ENCODE results near the gene GMDS. TPM values are rescaled to one million over a fixed set of nuclear protein-coding genes. Genes with fewer than 3 reads are reported as not detected.

The GMDS gene
- total RNA-seq, 2 donors from 2014 or later = 18.2 to 20.5 TPM

DNA sequence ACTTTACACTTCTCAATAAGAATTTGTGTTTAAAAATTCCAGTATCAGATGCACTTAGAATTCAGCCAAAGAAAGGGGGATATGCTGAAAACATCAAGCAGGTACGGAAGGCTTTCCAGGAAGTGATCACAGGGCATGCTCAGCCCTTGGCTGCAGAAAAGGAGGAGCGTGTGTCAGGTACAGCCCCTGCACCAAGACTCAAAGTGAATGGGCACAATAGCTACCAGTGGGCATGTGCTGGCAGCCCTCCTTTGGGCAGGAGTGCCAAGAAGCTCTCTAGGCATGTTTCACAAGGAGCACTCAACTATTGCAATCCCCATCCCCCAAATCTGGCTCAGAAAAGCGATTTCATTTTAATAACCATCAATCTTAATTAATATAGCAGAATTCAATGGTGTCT lies 298.8 kb downstream of the GMDS start:
- Mint-ChIP-seq H3K4me1 (peaks cover 2% of the 10 kb centered on the region), H3K27me3 (no peaks in the 10 kb centered on the region), H3K36me3 (ENCODE audit: low read depth) (peaks cover 10% of the 10 kb centered on the region), H3K4me3 (no peak overlapping the region), H3K27ac (no peak overlapping the region)
- DNase-seq (no peak), ATAC-seq (no peak)
- H3K9me3 ChIP-seq (ENCODE audit: control insufficient read depth, low read length, poor library complexity, severe bottlenecking) = no peaks in the 10 kb centered on the region

DNA sequence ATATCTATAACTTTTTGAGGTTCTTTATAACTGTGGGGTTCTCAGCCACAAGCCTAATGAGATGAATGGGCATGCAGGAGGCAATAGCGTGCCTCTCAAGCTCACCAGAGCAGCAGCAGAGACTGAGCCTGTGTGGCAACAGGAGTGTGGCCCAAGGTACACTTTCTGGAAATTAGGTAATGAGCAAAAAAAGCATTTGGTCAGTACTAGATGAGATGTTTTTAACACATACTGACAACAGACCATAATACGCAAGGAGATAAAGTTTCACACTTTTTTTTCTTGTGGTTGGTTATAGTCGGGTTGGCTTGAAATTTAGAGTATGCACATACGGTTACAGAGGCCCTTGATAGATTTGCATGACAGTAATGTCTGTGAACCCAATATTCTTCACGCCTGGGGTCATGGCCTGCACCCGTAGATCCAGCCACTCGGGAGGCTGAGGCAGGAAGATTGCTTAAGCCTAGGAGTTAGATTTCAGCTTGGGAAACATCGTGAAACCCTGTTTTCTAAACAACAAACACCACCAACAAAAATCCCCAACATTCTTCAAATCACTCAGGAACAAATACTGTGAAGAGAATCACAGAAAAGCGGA lies 300.1 kb downstream of the GMDS start:
- no peak overlapping the region for H3K27ac Mint-ChIP-seq
- H3K27me3 Mint-ChIP-seq = no peaks in the 10 kb centered on the region
- no peak for ATAC-seq
- no peaks in the 10 kb centered on the region for H3K4me1 Mint-ChIP-seq
- no peak for DNase-seq
- no peaks in the 10 kb centered on the region for H3K9me3 ChIP-seq (ENCODE audit: control insufficient read depth, low read length, poor library complexity, severe bottlenecking)
- no peak overlapping the region for H3K4me3 Mint-ChIP-seq
- H3K36me3 Mint-ChIP-seq (ENCODE audit: low read depth) = peaks cover 10% of the 10 kb centered on the region

DNA sequence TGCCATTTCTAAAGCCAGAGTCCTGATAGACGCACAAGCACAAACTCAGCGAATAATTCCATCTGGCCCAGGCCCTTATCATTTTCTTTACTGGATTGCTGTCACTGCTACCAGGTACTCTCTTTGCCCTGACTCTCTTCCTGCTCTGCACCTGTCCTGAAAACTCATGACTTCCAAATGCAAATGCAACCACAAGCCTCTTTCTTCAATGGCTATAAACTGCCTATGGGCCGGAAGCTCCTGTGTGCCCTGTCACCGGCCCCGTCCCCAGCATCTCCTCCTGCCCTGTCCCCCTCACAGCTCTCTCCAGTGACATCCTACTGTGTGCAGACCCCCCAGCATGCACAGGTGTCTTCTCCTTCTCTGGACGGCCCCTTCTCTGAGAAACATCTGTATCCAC lies 302.6 kb downstream of the GMDS start:
- Mint-ChIP-seq H3K4me1 (no peaks in the 10 kb centered on the region), H3K27me3 (no peaks in the 10 kb centered on the region), H3K36me3 (ENCODE audit: low read depth) (peaks cover 4% of the 10 kb centered on the region), H3K27ac (no peak overlapping the region), H3K4me3 (no peak overlapping the region)
- DNase-seq (no peak), ATAC-seq (no peak)
- no peaks in the 10 kb centered on the region for H3K9me3 ChIP-seq (ENCODE audit: control insufficient read depth, low read length, poor library complexity, severe bottlenecking)

DNA sequence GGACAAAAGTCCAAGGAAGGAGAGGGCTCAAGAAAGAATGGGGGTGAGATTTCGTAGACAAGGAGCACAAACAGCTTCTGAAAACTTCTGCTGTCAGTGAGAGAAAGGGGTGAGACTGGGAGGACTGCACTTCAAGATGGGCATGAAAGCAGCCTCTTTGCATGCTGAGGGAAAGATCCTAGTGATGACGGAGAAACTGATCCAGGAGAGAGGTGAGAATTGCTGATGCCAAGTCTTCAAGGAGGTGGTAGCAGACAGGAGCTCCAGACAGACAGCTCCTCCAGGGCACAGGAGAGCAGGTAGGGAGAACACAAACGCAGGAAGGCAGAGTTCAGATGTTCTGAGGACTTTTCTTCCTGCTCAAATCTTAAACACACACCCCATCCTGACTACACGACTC lies 303.9 kb downstream of the GMDS start:
- DNase-seq (no peak), ATAC-seq (no peak)
- no peak overlapping the region for H3K4me3 Mint-ChIP-seq
- H3K4me1 Mint-ChIP-seq = no peaks in the 10 kb centered on the region
- H3K9me3 ChIP-seq (ENCODE audit: control insufficient read depth, low read length, poor library complexity, severe bottlenecking) = no peaks in the 10 kb centered on the region
- peaks cover 2% of the 10 kb centered on the region for H3K36me3 Mint-ChIP-seq (ENCODE audit: low read depth)
- no peak overlapping the region for H3K27ac Mint-ChIP-seq
- no peaks in the 10 kb centered on the region for H3K27me3 Mint-ChIP-seq

DNA sequence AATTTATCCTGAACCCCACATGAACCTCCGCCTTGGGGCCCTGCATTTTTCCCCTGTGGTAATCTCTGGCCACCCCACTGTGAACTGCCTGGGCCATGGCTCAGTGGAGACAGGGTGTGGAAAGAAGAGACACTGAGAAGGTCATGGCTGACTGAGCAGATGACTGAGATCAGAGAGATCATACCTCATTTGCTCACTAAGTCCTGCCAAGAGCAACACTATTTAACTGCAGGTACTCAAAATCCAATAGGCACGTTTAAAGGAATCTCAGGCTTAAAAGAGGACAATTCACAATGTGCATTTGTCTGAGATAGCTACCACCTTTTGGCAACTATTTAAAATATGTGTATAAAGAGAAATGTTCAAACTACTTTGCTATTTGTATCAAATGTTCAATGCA lies 305.0 kb downstream of the GMDS start:
- Mint-ChIP-seq H3K4me1 (no peaks in the 10 kb centered on the region), H3K27me3 (no peaks in the 10 kb centered on the region), H3K4me3 (no peak overlapping the region), H3K27ac (no peak overlapping the region), H3K36me3 (ENCODE audit: low read depth) (peaks cover 2% of the 10 kb centered on the region)
- no peak for ATAC-seq
- DNase-seq = no peak
- H3K9me3 ChIP-seq (ENCODE audit: control insufficient read depth, low read length, poor library complexity, severe bottlenecking) = no peaks in the 10 kb centered on the region

DNA sequence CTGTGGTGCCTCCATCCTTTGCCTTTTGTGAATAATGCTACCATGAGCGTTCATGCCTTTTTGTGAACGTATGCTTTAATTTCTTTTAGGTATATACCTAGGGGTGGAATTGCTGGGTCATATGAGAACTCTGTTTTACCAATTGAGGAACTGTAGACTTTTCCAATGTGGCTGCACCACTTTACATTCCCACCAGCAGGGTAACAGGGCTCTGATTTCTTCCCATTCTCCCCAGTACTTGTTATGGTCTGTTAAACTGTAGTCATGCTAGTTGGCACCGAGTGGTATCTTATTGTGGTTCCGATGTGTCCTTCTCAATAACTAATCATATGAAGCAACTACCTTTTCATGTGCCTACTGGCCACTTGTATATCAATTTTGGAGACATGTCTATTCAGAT lies 312.1 kb downstream of the GMDS start:
- Mint-ChIP-seq H3K4me3 (no peak overlapping the region), H3K27ac (no peak overlapping the region), H3K27me3 (no peaks in the 10 kb centered on the region), H3K36me3 (ENCODE audit: low read depth) (peaks cover 2% of the 10 kb centered on the region), H3K4me1 (no peaks in the 10 kb centered on the region)
- DNase-seq (no peak), ATAC-seq (no peak)
- no peaks in the 10 kb centered on the region for H3K9me3 ChIP-seq (ENCODE audit: control insufficient read depth, low read length, poor library complexity, severe bottlenecking)

DNA sequence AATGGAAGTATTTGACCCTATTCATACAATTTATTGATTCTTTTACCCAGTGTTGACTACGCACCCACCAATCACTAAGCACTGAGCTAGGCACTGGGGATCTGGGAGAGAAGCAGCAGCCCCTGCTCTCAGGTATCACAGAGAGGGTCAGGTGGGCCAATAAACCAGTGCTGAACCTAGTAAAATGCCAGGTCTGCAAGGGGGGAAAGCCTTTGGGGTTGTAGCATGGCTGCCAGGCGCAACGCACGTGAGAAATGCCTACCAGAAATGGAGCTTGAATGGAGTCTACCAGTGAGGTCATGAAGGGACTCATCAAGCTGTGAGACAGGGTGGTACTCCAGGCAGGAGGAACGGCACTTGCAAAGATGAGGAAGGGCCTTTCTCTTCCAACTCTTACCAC lies 313.6 kb downstream of the GMDS start:
- no peak for DNase-seq
- peaks cover 2% of the 10 kb centered on the region for H3K36me3 Mint-ChIP-seq (ENCODE audit: low read depth)

DNA sequence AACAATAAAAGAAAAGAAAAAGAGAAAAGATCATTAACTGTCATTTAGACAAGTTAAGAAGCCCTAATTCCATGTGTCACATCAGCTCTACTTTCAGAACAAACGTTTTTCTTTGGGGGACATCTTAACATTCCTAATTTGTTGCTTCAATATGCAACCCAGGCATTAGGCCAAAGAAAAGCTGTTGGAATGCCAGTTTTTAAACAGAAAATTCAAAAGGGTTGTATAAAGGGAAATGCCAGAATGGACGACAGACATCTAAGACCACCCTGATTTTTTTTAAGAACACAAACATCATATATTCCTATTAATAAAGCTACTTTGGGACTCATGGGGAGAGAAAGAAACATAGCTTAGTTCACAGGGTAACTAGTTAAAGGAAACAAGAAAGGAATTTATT lies 315.0 kb downstream of the GMDS start:
- Mint-ChIP-seq H3K36me3 (ENCODE audit: low read depth) (peaks cover 5% of the 10 kb centered on the region), H3K4me3 (no peak overlapping the region), H3K27me3 (no peaks in the 10 kb centered on the region), H3K4me1 (peaks cover 3% of the 10 kb centered on the region), H3K27ac (no peak overlapping the region)
- DNase-seq (no peak), ATAC-seq (no peak)
- H3K9me3 ChIP-seq (ENCODE audit: control insufficient read depth, low read length, poor library complexity, severe bottlenecking) = no peaks in the 10 kb centered on the region

More for the DNA sequence above, 313.6 kb downstream of the GMDS start:
- H3K9me3 ChIP-seq (ENCODE audit: control insufficient read depth, low read length, poor library complexity, severe bottlenecking) = no peaks in the 10 kb centered on the region
- no peaks in the 10 kb centered on the region for H3K27me3 Mint-ChIP-seq
- ATAC-seq = no peak
- no peak overlapping the region for H3K27ac Mint-ChIP-seq
- no peaks in the 10 kb centered on the region for H3K4me1 Mint-ChIP-seq
- H3K4me3 Mint-ChIP-seq = no peak overlapping the region

DNA sequence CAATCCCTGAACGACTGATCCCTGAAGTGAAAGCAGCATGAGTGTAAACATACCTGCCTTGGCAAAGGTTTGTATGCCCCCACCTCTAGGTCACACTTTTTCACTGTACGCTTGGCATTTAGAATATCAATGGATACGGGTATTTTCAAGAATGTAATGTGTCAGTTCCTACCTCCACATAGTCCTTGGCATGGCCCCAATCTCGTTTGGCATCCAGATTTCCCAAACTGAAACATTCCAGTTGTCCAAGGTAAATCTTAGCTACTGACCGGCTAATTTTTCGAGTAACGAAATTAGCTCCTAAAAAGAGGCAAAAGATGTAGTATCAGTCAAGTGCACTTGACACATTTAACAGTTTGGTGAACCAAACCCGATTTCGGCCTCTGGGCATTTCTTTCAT lies 315.5 kb downstream of the GMDS start:
- H3K27me3 Mint-ChIP-seq = no peaks in the 10 kb centered on the region
- peaks cover 5% of the 10 kb centered on the region for H3K36me3 Mint-ChIP-seq (ENCODE audit: low read depth)
- peaks cover 3% of the 10 kb centered on the region for H3K4me1 Mint-ChIP-seq
- H3K9me3 ChIP-seq (ENCODE audit: control insufficient read depth, low read length, poor library complexity, severe bottlenecking) = no peaks in the 10 kb centered on the region
- DNase-seq = no peak
- no peak overlapping the region for H3K27ac Mint-ChIP-seq
- no peak overlapping the region for H3K4me3 Mint-ChIP-seq
- ATAC-seq = no peak

DNA sequence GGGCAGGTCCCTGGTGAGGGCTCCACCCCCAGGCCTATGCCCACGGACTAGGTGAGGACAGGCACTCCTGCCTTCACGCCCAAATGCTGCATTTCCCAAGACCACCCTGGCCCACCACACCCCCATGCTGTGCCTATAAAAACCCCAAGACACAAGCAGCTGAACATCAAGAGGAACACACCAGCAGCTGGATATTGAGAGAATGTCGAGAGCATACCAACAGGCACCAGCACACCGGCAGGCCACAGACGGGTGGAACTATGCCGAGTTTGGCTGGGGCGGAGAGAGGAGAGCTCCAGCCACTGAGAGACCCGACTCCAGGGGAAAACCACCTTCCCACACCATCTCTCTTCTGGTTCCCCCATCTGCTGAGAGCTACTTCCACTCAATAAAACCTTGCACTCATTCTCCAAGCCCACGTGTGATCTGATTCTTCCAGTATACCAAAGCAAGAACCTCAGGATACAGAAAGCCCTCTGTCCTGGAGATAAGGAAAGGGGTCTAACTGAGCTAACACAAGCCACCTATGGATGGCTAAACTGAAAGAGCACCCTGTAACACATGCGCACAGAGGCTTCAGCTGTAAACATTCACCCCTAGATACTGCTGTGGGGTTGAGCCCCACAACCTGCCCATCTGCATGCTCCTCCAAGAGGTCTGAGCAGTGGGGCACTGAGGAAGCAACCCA lies 319.5 kb downstream of the GMDS start:
- H3K9me3 ChIP-seq (ENCODE audit: control insufficient read depth, low read length, poor library complexity, severe bottlenecking) = no peaks in the 10 kb centered on the region
- Mint-ChIP-seq H3K4me3 (no peak overlapping the region), H3K27ac (no peak overlapping the region), H3K4me1 (peaks cover 5% of the 10 kb centered on the region), H3K36me3 (ENCODE audit: low read depth) (peaks cover 5% of the 10 kb centered on the region), H3K27me3 (no peaks in the 10 kb centered on the region)
- DNase-seq (no peak), ATAC-seq (no peak)

DNA sequence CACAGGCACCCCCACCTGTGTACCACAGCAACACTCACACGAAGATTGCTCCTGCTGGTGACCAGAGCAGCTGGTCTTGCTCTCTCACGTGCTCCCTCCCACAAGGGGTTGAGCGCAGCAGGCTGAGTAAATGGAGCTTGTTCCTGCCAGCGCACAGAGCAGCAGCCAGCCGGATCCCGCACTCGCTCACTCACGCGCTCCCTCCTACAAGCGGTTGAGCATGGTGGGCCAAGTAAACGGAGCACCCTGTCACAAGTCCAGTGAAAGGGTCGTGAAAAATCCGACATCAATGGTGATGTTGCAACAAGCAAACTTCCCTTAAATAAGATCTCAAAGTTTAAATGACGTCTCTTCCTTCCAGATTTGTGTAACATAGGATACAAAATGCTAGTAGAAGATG lies 322.0 kb downstream of the GMDS start:
- Mint-ChIP-seq H3K27me3 (no peaks in the 10 kb centered on the region), H3K27ac (no peak overlapping the region), H3K4me1 (peaks cover 5% of the 10 kb centered on the region), H3K4me3 (no peak overlapping the region), H3K36me3 (ENCODE audit: low read depth) (peaks cover 5% of the 10 kb centered on the region)
- DNase-seq = no peak
- no peaks in the 10 kb centered on the region for H3K9me3 ChIP-seq (ENCODE audit: control insufficient read depth, low read length, poor library complexity, severe bottlenecking)
- no peak for ATAC-seq

DNA sequence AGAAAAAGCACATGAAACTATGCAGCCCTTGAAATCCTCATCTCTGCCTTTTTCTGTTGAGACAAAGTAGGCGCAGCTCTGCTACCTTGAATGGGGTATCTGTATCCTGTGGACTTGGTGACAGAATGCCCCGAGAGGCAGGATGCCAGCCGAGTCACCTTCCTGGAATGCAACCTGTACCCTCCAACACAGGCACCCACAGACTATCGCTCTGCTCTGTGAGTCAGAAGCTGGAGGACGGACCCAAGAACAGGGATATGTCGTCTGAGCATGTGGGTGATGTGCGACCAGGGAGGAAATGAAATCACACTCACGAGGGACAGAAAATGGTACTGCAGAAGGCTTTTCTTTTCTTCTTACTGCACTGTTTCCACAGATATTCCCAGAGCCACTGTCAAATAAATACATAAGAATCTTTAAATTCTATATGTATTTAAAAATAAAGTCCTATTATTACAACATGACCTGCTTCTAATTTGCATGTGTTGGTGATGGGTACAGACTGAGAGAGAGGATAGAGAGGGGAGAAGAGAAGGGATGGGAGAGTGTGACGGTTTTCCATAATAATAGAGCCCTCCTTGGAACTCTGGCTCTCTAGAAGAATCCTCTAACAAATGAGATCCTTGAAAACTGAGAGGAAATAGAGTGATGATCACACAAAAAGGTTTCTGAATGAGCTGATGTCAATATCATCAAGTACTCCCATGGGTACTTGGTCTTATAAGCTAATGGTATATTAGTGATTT lies 327.6 kb downstream of the GMDS start:
- H3K4me1 Mint-ChIP-seq = peaks cover 3% of the 10 kb centered on the region
- no peak overlapping the region for H3K27ac Mint-ChIP-seq
- H3K4me3 Mint-ChIP-seq = no peak overlapping the region
- H3K36me3 Mint-ChIP-seq (ENCODE audit: low read depth) = no peaks in the 10 kb centered on the region
- H3K9me3 ChIP-seq (ENCODE audit: control insufficient read depth, low read length, poor library complexity, severe bottlenecking) = no peaks in the 10 kb centered on the region
- ATAC-seq (no peak), DNase-seq (no peak)
- no peaks in the 10 kb centered on the region for H3K27me3 Mint-ChIP-seq

DNA sequence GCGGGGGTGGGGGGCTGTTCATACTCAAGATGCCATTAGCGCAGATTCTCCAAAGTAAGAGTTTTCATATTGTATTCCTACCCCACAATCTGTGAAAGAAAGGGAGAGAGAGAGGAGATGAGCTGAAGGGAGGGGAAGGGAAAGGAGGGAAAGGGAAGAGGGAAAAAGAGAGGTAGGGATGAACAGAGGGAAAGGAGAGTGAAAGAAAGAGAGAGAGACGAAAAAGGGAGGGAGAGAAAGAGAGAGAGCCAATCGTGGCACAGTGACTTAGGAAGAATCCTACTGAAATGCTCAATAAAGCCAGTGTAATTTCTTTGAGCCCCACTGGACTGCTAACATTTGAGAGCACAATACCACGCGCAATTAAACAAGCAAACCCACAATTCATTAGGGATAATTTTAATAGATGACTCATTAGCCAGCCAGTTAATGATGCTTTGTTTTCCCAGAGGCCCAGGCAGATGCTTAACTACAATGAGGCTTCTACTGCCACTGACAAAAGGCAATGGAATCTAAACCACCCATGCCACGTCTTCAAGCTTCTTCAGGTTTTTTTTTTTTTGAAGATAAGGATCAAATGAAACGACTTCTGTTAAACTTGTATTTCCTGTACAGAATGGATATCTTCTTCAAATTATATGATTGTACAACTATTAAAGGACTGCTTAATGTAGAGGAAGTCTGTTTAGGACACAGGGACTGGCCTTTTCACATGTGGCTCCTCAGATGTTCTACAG lies 328.9 kb downstream of the GMDS start:
- H3K36me3 Mint-ChIP-seq (ENCODE audit: low read depth) = no peaks in the 10 kb centered on the region
- H3K27ac Mint-ChIP-seq = no peak overlapping the region
- no peak overlapping the region for H3K4me3 Mint-ChIP-seq
- peaks cover 3% of the 10 kb centered on the region for H3K4me1 Mint-ChIP-seq
- ATAC-seq (no peak), DNase-seq (no peak)
- no peaks in the 10 kb centered on the region for H3K27me3 Mint-ChIP-seq
- H3K9me3 ChIP-seq (ENCODE audit: control insufficient read depth, low read length, poor library complexity, severe bottlenecking) = no peaks in the 10 kb centered on the region
